ENCODE data around the gene PACC1.
A peak's percentile ranks its signal among the peaks of the same experiment; 100 is the strongest.
"Not testable (repeated sequence)": the region's sequence is repeated elsewhere in the genome, so short reads cannot be mapped to it uniquely, and the experiment has no call there.

The PACC1 gene

GRCh38 chr1:212402666-212403321 is 11.9 kb downstream of the PACC1 start:
- H3K4me3 ChIP-seq (ENCODE audit: low read length): no peak overlapping the region
- DNase-seq (ENCODE audit: low read depth, low spot score): no peak

- DNase-seq (ENCODE audit: low read depth, low spot score): no peak
- no peak overlapping the region for H3K4me3 ChIP-seq (ENCODE audit: low read length)
Measured at GRCh38 chr1:212401838-212402582, 12.7 kb downstream of the PACC1 start.

DNA sequence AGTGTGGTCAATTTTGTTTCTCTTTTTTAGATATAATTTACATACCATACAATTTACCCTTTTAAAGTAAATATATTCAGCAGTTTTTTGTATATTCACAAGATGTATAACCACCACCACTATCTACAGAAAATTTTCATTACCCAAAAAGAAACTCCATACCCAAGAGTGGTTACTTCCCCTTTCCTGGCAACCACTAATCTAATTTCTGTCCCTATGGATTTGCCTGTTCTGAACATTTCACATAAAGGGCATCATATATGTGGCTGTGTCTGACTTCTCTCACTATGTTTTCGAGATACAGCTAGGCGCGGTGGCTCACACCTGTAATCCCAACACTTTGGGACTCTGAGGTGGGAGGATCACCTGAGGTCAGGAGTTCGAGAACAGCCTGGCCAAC is 13.6 kb downstream of the PACC1 start:
- no peak for DNase-seq (ENCODE audit: low read depth, low spot score)
- no peak overlapping the region for H3K4me3 ChIP-seq (ENCODE audit: low read length)

DNA sequence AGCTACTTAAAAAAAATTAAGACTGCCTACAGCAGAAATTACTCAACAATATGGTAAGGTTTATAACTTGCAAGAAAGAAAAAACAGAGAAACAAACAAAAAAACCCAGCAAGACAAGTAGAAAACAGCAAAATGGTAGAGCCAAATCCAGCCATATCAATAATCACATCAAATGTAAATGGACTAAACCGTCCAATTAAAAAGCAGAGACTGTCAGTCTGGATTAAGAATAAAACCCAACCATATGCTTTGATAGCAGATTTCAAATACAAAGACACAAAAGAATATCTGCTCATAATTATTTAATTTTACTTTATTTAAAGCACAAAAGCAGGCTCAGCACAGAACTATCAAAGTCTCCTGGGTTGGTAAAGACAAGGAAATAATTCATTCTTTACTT is 17.5 kb downstream of the PACC1 start:
- DNase-seq (ENCODE audit: low read depth, low spot score): no peak
- no peak overlapping the region for H3K4me3 ChIP-seq (ENCODE audit: low read length)

GRCh38 chr1:212396638-212397037 is 18.0 kb downstream of the PACC1 start:
- H3K4me3 ChIP-seq (ENCODE audit: low read length): no peak overlapping the region
- DNase-seq (ENCODE audit: low read depth, low spot score): no peak

DNA sequence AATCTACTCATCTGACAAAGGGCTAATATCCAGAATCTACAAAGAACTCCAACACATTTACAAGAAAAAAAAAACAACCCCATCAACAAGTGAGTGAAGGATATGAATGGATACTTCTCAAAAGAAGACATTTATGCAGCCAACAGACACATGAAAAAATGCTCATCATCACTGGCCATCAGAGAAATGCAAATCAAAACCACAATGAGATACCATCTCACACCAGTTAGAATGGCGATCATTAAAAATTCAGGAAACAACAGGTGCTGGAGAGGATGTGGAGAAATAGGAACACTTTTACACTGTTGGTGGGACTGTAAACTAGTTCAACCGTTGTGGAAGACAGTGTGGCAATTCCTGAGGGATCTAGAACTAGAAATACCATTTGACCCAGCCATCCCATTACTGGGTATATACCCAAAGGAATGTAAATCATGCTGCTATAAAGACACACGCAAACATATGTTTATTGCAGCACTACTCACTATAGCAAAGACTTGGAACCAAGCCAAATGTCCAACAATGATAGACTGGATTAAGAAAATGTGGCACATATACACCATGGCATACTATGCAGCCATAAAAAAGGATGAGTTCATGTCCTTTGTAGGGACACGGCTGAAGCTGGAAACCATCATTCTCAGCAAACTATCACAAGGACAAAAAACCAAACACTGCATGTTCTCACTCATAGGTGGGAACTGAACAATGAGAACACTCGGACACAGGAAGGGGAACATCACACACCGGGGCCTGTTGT is 18.8 kb downstream of the PACC1 start:
- not testable (repeated sequence) for DNase-seq (ENCODE audit: low read depth, low spot score); H3K4me3 ChIP-seq (ENCODE audit: low read length)

DNA sequence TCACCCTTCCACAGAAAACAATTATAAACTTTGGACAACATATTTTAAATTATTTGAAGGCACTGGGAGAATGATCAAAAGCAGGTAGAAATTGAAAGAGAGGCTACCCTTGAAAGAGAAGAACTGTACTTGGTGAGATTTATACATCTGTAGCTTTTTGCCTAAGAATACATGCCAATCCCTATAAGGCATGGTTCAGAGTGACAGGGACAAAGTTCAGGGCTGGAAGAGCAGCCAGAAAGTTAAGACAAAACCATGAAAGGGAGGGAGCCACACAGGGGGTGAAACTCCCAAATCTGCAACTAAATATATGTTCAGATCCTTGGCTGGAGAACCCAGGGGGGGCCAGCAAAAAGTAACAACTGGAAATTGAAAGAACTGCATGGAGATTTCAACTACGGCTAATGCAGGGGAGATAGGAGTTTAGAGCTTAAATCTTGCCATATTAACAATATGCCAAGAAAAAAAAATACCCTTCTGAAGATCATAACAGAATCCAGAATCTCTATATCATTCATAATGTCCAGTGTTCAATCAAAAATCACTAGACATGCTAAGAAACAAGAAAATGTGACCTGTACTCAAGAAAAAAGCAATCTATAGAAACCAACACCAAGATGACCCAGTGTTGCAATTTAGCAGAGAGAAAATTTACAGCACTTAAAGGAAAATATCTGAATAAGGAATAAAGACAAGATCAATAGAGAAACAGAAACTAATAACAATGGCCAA is 25.5 kb downstream of the PACC1 start:
- no peak overlapping the region for H3K4me3 ChIP-seq (ENCODE audit: low read length)
- no peak for DNase-seq (ENCODE audit: low read depth, low spot score)

DNA sequence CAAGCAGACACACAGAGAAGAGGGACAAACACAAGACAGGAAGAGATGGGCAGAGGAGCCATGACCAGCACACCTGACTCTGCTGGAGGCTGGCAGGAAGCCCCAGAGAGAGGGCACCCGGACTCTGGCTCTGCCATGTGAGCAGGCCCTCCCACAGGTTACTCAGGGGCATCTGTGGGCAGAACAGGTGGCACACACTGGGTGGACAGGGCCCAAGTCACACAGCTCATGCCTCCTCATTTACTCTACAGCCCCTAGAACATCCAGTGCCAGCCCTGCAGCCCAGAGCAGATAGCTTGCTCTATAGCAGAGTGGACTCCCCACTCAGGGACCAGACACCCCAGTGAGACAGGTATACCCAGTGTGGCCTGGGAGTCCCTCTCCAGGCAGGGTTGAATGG is 28.7 kb downstream of the PACC1 start:
- H3K4me3 ChIP-seq (ENCODE audit: low read length): no peak overlapping the region
- no peak for DNase-seq (ENCODE audit: low read depth, low spot score)

DNA sequence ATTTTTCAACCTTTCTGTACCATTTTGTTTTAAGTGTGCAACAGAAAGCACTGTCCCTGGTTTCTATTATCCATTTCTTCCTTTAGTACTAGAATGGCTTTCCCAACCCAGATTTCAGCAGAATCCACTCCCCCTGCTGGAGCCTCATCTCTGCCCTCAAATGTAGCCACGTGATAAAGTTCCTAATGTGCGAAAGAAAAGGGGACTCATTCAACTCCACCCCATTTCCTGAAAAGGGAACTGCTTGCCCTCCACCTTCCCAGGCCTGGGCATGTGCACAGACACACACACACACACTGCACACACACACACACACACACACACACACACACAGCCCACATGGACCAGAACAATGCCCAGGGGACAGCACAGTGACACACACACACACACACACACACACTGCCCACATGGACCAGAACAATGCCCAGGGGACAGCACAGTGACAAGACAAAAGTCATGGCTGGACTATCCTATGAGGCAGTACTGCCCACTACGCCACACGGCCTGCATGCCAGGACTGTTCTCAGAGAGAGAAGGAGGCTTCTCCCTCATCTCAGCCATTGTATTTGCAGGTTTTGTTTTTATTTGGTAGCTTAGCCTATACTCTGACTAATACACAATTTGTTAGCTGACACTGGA is 33.2 kb downstream of the PACC1 start:
- no peak overlapping the region for H3K4me3 ChIP-seq (ENCODE audit: low read length)
- DNase-seq (ENCODE audit: low read depth, low spot score): no peak

DNA sequence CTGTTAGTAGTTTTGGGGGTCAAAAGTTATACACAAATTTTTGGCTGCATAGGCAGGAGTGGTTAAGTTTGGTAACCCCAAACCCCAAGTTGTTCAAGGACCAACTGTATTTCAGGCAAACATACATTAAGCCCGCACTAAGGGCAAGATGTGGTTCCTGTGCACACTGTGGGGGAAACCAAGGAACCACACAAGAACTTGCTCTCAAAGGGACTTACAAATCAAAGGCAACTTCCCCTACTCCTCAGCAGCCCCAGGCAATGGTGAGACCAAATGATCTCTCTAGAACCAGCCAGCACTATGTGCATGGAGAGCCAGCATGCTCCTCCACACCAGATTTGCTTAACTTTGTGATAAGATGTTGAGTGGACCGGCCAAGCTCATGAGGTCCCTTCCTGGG is 35.3 kb downstream of the PACC1 start:
- peak; percentile 73 for DNase-seq (ENCODE audit: low read depth, low spot score)
- H3K4me3 ChIP-seq (ENCODE audit: low read length): no peak overlapping the region

DNA sequence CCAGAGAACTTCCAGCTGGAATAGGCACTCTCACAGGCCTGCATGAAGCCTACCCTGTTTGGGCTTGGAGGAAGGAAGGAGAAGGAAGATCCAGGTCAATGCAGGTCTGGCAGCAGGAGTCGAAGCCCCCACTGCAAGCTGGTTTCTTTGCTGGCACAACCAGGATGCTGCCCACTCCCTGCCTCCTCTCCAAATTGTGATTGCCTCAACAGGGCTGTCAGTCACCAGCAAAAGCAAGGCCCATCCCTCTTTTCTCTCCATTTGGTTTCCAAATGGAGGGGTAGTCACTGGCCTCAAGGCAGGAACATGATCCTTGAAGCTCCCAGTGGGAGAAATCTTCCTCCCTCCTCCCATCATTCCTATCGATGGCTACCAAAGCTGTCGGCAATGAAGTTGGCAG is 37.0 kb downstream of the PACC1 start:
- no peak overlapping the region for H3K4me3 ChIP-seq (ENCODE audit: low read length)
- DNase-seq (ENCODE audit: low read depth, low spot score): no peak

DNA sequence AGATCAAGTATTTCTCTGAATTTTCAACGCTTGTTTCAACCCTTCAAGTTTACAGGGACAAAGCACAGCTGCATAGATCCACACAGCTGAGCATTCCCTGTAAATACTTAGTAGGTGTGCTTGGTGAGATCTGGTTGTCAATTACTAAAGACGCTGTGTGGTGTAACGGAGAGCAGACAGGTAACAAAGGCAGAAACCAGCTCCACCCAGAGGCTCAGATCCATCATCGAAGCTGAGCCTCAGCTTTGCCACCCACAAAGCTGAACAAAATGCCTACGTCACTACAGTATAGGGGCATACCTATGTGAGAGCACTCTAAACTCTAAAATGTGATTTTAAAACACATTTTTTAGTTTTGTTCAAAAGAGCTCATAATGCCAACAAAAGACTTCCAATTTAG is 38.7 kb downstream of the PACC1 start:
- no peak overlapping the region for H3K4me3 ChIP-seq (ENCODE audit: low read length)
- no peak for DNase-seq (ENCODE audit: low read depth, low spot score)

DNA sequence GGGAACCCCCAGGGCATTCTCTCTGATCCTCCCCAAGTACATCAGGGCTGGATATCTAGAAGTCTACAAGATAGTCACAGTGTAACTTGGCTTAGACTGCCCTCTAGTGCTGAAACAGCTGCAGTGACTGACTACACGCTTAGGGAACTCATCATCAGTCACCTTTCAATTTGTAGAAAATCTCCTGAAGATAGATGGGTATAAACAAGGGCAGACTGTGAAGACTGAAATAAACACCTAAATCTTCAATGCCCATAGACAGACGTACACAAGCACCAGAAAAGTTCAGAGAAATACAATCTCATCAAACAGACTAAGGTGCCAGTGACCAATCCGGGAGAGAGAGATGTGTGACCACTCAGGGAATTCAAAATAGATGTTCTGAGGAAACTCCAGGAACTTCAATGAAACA is 46.6 kb downstream of the PACC1 start:
- H3K4me3 ChIP-seq (ENCODE audit: low read length): no peak overlapping the region
- DNase-seq (ENCODE audit: low read depth, low spot score): peak; percentile 71

GRCh38 chr1:212367474-212368072 is 47.1 kb downstream of the PACC1 start:
- no peak for DNase-seq (ENCODE audit: low read depth, low spot score)

GRCh38 chr1:212366901-212367300 is 47.8 kb downstream of the PACC1 start:
- no peak for DNase-seq (ENCODE audit: low read depth, low spot score)
- H3K4me3 ChIP-seq (ENCODE audit: low read length): no peak overlapping the region

More at GRCh38 chr1:212367474-212368072, 47.1 kb downstream of the PACC1 start:
- H3K4me3 ChIP-seq (ENCODE audit: low read length): no peak overlapping the region

DNA sequence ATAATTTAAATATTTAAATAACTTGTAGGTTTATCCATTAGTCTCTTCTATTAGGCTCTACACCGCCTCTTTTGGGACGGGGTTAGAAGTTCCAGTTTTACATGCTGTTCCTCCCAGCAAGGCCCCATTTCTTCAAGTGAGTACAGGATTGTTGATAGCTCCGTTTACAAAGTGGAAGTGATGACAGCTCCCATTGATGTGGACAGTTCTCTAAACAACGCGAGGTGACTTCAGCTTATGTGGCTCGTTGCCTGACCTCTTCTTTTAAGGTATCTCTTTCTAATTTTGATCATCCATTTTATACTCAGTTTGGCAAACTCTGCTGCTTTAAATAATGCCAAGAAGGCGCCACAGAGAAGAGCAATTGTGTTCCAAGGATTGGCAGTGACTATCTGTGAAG is 49.7 kb downstream of the PACC1 start:
- no peak overlapping the region for H3K4me3 ChIP-seq (ENCODE audit: low read length)
- DNase-seq (ENCODE audit: low read depth, low spot score): no peak

DNA sequence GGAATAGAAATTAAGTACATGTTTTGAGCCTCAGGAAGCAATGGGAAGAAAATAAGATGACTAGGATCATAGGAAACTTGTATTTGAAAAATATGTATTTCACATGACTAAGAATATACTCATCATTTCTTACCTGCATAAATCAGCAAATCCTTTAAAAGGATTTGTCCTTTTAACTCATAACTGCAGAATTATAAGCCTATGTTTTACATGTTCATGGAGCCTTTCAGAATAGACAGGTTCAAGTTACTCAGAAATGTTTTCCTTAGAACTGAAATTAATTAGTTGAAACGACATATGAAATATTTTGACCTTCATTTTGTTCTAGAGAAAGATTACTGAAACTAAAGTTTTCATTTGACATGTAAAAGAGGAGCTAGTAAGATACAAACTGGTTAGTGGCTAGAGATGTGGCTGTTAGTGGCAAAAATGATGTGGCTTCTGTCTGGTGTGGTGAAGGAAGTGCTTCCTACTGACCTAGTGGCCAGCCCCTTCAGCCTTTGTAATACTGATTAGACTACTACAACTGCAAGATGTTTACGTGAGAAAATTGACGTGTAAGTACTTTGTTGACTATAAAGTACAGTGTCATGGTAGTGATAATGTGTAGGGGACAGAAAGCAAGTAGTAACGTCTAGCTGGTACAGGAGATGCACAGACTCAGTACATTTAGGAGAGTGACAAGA is 54.7 kb downstream of the PACC1 start:
- DNase-seq (ENCODE audit: low read depth, low spot score): no peak
- no peak overlapping the region for H3K4me3 ChIP-seq (ENCODE audit: low read length)

GRCh38 chr1:212355230-212355969 is 59.3 kb downstream of the PACC1 start:
- no peak overlapping the region for H3K4me3 ChIP-seq (ENCODE audit: low read length)
- no peak for DNase-seq (ENCODE audit: low read depth, low spot score)
